Loucy (cell line): ENCODE results near the gene TNFRSF8.

Experiments
- CTCF ChIP-seq: fragments of 200-600 bp; sonication (generic); conservative IDR thresholded peaks from 2 replicates; pipeline ENCODE4 v1.5.1; 2014; ENCODE audit warnings: mild to moderate bottlenecking, antibody characterized with exemption, low read length
- EZH2phosphoT487 ChIP-seq: fragments of 200-600 bp; IDR thresholded peaks from 2 replicates; pipeline ENCODE4 v1.6.1; 2018; ENCODE audit warnings: antibody characterized with exemption, mild to moderate bottlenecking, moderate library complexity, borderline replicate concordance

GRCh38 chr1:12121212-12122003, 58.3 kb downstream of the TNFRSF8 start:
- no peak for TF ChIP-seq CTCF
- TF ChIP-seq EZH2phosphoT487: no peak
